Measurements from ENCODE around the gene DUXA. TPM values are rescaled to one million over a fixed set of nuclear protein-coding genes. Genes with fewer than 3 reads are reported as not detected.
A peak's percentile ranks its signal among the peaks of the same experiment; 100 is the strongest.

Gene DUXA
- total RNA-seq, 2 experiments from 2014 or later = not detected

- DNase-seq (ENCODE audit: low spot score) = no peak
- Histone ChIP-seq H2AFZ (ENCODE audit: low read length) (no peak overlapping the region), H3K27ac (ENCODE audit: low read depth, low read length, poor library complexity, severe bottlenecking) (no peak overlapping the region), H3K4me2 (ENCODE audit: low read length) (no peak overlapping the region), H3K79me2 (ENCODE audit: insufficient read depth, low read depth, low read length) (no peaks in the 10 kb centered on the region), H3K4me1 (ENCODE audit: insufficient read depth, low read length, poor library complexity, severe bottlenecking) (no peaks in the 10 kb centered on the region), H3K9me2 (ENCODE audit: insufficient read depth, low read length) (no peaks in the 10 kb centered on the region), H4K20me1 (ENCODE audit: insufficient read depth, low read length) (no peaks in the 10 kb centered on the region), H3K36me3 (ENCODE audit: insufficient read depth, low read length) (no peaks in the 10 kb centered on the region), H3K9me3 (ENCODE audit: low read length) (peaks cover 31% of the 10 kb centered on the region; the same call in 1 of the 2 replicates), H3K4me3 (ENCODE audit: low read depth, low read length, poor library complexity, severe bottlenecking) (no peak overlapping the region)
- CTCF ChIA-PET (ENCODE audit: unreplicated experiment) = no interaction called here
- no peak for TF ChIP-seq CTCF (conservative IDR thresholded peaks at IDR 0.05; ENCODE audit: low read length)
- TF ChIP-seq EZH2phosphoT487 (IDR thresholded peaks at IDR 0.05; ENCODE audit: borderline replicate concordance, low read depth, low read length) = no peak
- intact Hi-C loops (cut with micrococcal nuclease; ENCODE audit: unreplicated experiment) = no loop called here
- BruUV-seq (replicated peaks) = no TSS peak
- POLR2A ChIA-PET = no interaction called here
Observed at GRCh38 chr19:57111329-57111644, 56.0 kb downstream of the DUXA start.

- peak; percentile 16 for DNase-seq (ENCODE audit: low spot score)
- Histone ChIP-seq H3K36me3 (ENCODE audit: insufficient read depth, low read length) (no peaks in the 10 kb centered on the region), H3K9me3 (ENCODE audit: low read length) (peaks cover 31% of the 10 kb centered on the region; the same call in 1 of the 2 replicates), H3K9me2 (ENCODE audit: insufficient read depth, low read length) (no peaks in the 10 kb centered on the region), H2AFZ (ENCODE audit: low read length) (no peak overlapping the region), H3K4me2 (ENCODE audit: low read length) (no peak overlapping the region), H4K20me1 (ENCODE audit: insufficient read depth, low read length) (no peaks in the 10 kb centered on the region), H3K27ac (ENCODE audit: low read depth, low read length, poor library complexity, severe bottlenecking) (no peak overlapping the region), H3K4me3 (ENCODE audit: low read depth, low read length, poor library complexity, severe bottlenecking) (no peak overlapping the region), H3K4me1 (ENCODE audit: insufficient read depth, low read length, poor library complexity, severe bottlenecking) (no peaks in the 10 kb centered on the region), H3K79me2 (ENCODE audit: insufficient read depth, low read depth, low read length) (no peaks in the 10 kb centered on the region)
- intact Hi-C loops (cut with micrococcal nuclease; ENCODE audit: unreplicated experiment) = no loop called here
- POLR2A ChIA-PET = no interaction called here
- CTCF ChIA-PET (ENCODE audit: unreplicated experiment) = no interaction called here
- no TSS peak for BruUV-seq (replicated peaks)
- no peak for TF ChIP-seq CTCF (conservative IDR thresholded peaks at IDR 0.05; ENCODE audit: low read length)
- TF ChIP-seq EZH2phosphoT487 (IDR thresholded peaks at IDR 0.05; ENCODE audit: borderline replicate concordance, low read depth, low read length) = no peak
Observed at GRCh38 chr19:57110592-57111328, 56.5 kb downstream of the DUXA start.

- H3K27ac ChIP-seq (ENCODE audit: low read depth, low read length, poor library complexity, severe bottlenecking) = no peak overlapping the region
- no peaks in the 10 kb centered on the region for H4K20me1 ChIP-seq (ENCODE audit: insufficient read depth, low read length)
- no peak overlapping the region for H3K4me3 ChIP-seq (ENCODE audit: low read depth, low read length, poor library complexity, severe bottlenecking)
- no peaks in the 10 kb centered on the region for H3K9me2 ChIP-seq (ENCODE audit: insufficient read depth, low read length)
- peaks cover 20% of the 10 kb centered on the region; the same call in 1 of the 2 replicates for H3K9me3 ChIP-seq (ENCODE audit: low read length)
- ChIA-PET POLR2A (no interaction called here), CTCF (ENCODE audit: unreplicated experiment) (no interaction called here)
- H3K4me1 ChIP-seq (ENCODE audit: insufficient read depth, low read length, poor library complexity, severe bottlenecking) = no peaks in the 10 kb centered on the region
- no peaks in the 10 kb centered on the region for H3K36me3 ChIP-seq (ENCODE audit: insufficient read depth, low read length)
- H2AFZ ChIP-seq (ENCODE audit: low read length) = no peak overlapping the region
- H3K4me2 ChIP-seq (ENCODE audit: low read length) = no peak overlapping the region
- TF ChIP-seq EZH2phosphoT487 (IDR thresholded peaks at IDR 0.05; ENCODE audit: borderline replicate concordance, low read depth, low read length) = no peak
- no peak for TF ChIP-seq CTCF (conservative IDR thresholded peaks at IDR 0.05; ENCODE audit: low read length)
- no TSS peak for BruUV-seq (replicated peaks)
- intact Hi-C loops (cut with micrococcal nuclease; ENCODE audit: unreplicated experiment) = loop anchor here (10.0 kb wide), 1 partner anchor 798 kb away; no protein-coding TSS in a partner anchor
- H3K79me2 ChIP-seq (ENCODE audit: insufficient read depth, low read depth, low read length) = no peaks in the 10 kb centered on the region
- DNase-seq (ENCODE audit: low spot score) = no peak
Observed at GRCh38 chr19:57106722-57107235, 60.5 kb downstream of the DUXA start.
